ENCODE results near the gene USP33. TPM values are rescaled to one million over a fixed set of nuclear protein-coding genes. Genes with fewer than 3 reads are reported as not detected.
A peak's percentile ranks its signal among the peaks of the same experiment; 100 is the strongest.
"Not testable (repeated sequence)": the region's sequence is repeated elsewhere in the genome, so short reads cannot be mapped to it uniquely, and the experiment has no call there.

The USP33 gene
- total RNA-seq, 2 experiments from 2014 or later, result 32.6 to 35.6 TPM

DNA sequence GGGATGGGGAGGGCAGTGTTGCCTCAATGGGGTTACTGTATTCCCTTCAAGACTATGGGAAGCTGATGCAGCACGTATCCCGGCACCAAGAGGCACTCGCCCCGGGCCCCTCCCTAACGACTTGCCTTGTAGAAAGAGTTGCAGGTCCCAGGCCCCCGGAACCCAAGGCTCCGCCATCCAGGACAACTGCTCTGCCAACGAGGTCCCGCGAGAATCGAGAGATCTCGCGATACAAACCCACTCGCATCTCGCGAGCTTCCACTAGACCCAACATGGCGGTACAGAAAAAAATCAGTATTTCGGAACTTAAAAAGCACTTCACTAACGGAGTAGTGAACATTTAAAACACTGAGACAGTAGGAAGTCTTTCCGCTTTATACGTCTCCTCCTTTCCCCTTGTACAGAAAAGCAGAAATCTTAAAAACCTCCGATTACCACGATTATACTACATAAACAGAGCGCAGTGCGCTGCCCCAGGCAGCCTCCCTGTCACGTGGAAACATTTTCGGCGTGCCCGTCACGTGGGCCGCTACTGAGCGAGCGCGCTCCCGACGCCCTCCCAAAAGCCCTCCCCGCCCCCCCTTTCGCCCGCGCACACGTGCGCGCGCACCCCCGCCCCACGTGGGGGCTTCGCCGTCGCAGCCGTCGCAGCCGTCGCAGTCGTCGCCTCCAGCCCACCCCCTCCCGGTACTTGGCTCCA, 77.0 kb downstream of the USP33 start, which contains the start of gene ZZZ3:
Gene ZZZ3, minus strand, starts transcription at position 199 of the 700 bp plus-strand sequence. CDS start 49,304 bp downstream, outside the sequence.
- CTCF ChIA-PET, result interaction anchor here (0.9 to 1.8 kb wide), 6 partner anchors 11 to 296 kb away, joined by 3 to 6 read pairs (median 4); partner anchors contain the start of genes FUBP1 and MIGA1
- Mint-ChIP-seq H3K9me3 (no peaks in the 10 kb centered on the region), H3K4me3 (peak within 1 kb of the TSS; percentile 82), H3K4me1 (ENCODE audit: low read depth) (peaks cover 35% of the 10 kb centered on the region), H3K27me3 (ENCODE audit: low read depth) (no peaks in the 10 kb centered on the region), H3K27ac (peak within 1 kb of the TSS; percentile 90), H3K36me3 (ENCODE audit: low read depth) (peaks cover 6% of the 10 kb centered on the region)
- peak; percentile 95 for DNase-seq
- intact Hi-C loops (cut with micrococcal nuclease), result loop anchor here (1.0 to 10.0 kb wide), 16 partner anchors 77 to 1896 kb away; partner anchors contain the start of genes AK5, DNAJB4, FUBP1 and IFI44L

DNA sequence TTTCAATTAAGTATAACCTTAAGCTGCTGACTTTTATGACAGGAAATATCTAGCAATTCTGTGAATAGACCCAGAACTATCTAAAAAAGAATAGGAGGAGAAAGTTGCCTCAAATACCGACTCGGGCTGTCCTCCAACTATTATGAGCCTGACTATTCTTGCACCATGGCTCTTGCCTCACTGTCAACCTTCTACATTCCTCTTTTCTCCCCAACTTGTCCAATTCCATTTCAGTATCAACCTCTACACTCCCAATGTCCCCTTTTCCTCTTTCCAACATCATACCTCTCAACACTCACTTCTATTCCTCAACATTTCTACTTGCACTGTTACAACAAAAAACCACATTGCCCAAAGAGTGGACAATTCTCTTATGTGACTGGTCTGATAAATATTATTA, 79.5 kb downstream of the USP33 start:
- DNase-seq, result no peak
- intact Hi-C loops (cut with micrococcal nuclease), result loop anchor here (5.0 to 10.0 kb wide), 3 partner anchors 1348 to 1605 kb away; partner anchors contain the start of gene ST6GALNAC3
- no peaks in the 10 kb centered on the region for H3K9me3 Mint-ChIP-seq
- H3K4me1 Mint-ChIP-seq (ENCODE audit: low read depth), result peaks cover 43% of the 10 kb centered on the region
- peaks cover 9% of the 10 kb centered on the region for H3K36me3 Mint-ChIP-seq (ENCODE audit: low read depth)
- H3K27ac Mint-ChIP-seq, result no peak overlapping the region
- CTCF ChIA-PET, result no interaction called here
- no peak overlapping the region for H3K4me3 Mint-ChIP-seq
- no peaks in the 10 kb centered on the region for H3K27me3 Mint-ChIP-seq (ENCODE audit: low read depth)

DNA sequence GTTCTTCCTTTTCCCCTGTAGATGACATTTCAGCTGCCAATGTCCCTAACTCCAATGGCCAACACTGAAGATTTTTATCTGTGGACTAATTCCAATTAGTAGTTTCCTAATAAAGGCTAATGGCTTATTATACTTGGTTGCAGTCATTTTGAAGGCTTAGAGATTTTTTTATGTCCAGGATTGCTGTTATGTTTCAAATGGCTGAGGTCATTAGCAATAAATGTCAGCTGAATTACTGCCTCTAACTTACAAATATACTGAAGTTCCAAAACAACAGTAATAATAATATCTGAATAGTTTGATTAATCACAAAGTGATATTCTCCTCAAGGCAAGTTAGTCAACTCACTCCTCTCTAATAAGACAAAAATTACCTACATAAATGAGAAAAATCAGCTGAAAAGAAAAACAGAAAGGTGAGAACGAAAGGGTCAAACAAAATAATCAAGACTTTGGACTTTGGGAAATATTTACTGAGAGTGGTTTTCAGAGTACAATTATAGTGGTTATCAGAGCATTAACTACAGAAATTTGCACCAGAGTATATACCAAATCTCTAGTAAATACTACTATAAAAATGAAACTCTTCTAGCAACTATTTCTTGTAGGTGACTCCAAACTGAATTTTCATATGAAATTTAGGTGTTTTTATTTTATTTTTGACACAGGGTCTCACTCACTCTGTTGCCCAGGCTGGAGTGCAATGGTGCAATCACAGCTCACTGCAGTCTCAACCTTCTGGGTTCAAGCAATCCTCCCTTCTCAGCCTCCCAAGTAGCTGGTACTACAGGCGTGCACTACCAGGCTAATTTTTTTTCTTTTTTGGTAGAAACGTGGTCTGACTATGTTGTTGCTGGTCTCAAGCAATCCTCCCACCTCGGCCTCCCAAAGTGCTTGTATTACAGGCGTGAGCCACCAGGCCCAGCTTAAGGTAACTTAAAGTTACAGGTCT, 80.7 kb downstream of the USP33 start:
- intact Hi-C loops (cut with micrococcal nuclease), result no loop called here
- Mint-ChIP-seq H3K27me3 (ENCODE audit: low read depth) (no peaks in the 10 kb centered on the region), H3K4me1 (ENCODE audit: low read depth) (peaks cover 51% of the 10 kb centered on the region), H3K27ac (no peak overlapping the region), H3K4me3 (no peak overlapping the region), H3K9me3 (no peaks in the 10 kb centered on the region), H3K36me3 (ENCODE audit: low read depth) (peaks cover 9% of the 10 kb centered on the region)
- CTCF ChIA-PET, result interaction anchor here (0.6 to 0.7 kb wide), 2 partner anchors 22 to 146 kb away, joined by 3 read pairs; no protein-coding TSS in a partner anchor
- DNase-seq, result no peak

DNA sequence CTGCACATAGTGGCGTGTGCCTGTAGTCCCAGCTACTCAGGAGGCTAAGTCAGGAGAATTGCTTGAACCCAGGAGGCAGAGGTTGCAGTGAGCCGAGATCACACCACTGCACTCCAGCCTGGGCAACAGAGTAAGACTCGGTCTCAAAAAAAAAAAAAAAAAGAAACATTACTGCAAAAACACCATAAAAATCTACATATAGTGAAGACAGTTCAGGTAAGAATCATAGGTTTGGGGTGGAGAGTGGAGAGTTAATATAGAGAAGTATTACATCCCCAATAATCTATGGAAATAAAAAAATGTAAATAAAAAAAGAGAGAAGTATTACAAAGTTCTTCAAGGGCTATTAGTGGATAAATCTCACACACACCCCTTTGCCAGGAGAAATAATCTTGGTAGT, 84.8 kb downstream of the USP33 start:
- DNase-seq; H3K9me3 Mint-ChIP-seq; H3K27me3 Mint-ChIP-seq (ENCODE audit: low read depth); H3K27ac Mint-ChIP-seq; H3K4me3 Mint-ChIP-seq; CTCF ChIA-PET; H3K36me3 Mint-ChIP-seq (ENCODE audit: low read depth); intact Hi-C loops (cut with micrococcal nuclease): not testable (repeated sequence)
- H3K4me1 Mint-ChIP-seq (ENCODE audit: low read depth), result peaks cover 71% of the 10 kb centered on the region

DNA sequence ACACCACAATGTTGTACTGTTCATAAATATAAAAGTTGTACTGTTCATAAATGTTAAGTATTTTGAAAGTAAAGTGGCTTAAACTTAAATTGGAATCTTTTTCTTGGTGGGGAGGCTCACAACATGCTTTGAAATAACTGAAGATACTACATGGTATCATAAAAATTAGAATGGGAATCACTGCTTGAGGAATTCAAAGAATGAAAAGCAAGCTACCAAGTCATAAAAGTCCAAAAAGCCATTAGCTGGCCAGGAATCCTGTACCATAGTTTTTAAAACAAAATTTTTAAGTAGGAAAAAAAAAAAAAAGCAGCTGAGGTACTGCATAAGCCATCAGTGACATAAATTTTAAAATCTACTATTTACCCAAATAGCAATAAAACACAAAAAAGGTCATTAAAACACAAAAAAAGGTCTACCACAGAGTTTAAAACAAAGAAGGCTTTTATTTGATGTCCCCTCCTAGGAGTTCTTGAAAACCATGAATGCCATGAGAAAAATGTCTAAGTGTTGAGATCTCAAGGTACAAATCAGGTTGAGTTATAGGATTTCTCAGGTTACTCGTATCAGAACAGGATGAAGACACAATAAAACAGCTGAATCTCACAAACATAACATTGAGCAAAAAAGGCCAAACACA, 85.8 kb downstream of the USP33 start:
- H3K27me3 Mint-ChIP-seq (ENCODE audit: low read depth), result no peaks in the 10 kb centered on the region
- H3K4me3 Mint-ChIP-seq, result no peak overlapping the region
- intact Hi-C loops (cut with micrococcal nuclease), result no loop called here
- no peak overlapping the region for H3K27ac Mint-ChIP-seq
- no peaks in the 10 kb centered on the region for H3K9me3 Mint-ChIP-seq
- CTCF ChIA-PET, result no interaction called here
- H3K36me3 Mint-ChIP-seq (ENCODE audit: low read depth), result peaks cover 4% of the 10 kb centered on the region
- H3K4me1 Mint-ChIP-seq (ENCODE audit: low read depth), result peaks cover 72% of the 10 kb centered on the region
- DNase-seq, result no peak

DNA sequence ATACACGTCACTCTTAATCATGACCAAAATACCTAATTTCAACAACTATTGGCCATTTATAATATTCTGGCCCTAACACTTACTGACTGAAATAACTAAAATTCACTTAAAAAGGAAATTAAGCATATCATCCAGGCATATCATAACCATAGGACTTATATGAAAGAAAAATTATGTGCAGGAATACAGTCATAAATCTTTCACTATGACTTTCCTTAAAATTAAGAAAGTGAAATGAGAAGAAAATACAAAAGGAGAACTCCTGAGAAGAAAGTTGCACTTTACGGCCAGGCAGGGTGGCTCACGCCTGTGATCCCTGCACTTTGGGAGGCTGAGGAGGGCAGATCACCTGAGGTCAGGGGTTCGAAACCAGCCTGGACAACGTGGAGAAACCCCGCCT, 86.6 kb downstream of the USP33 start:
- Mint-ChIP-seq H3K36me3 (ENCODE audit: low read depth) (peaks cover 4% of the 10 kb centered on the region), H3K4me1 (ENCODE audit: low read depth) (peaks cover 72% of the 10 kb centered on the region), H3K27me3 (ENCODE audit: low read depth) (no peaks in the 10 kb centered on the region), H3K9me3 (no peaks in the 10 kb centered on the region), H3K4me3 (no peak overlapping the region), H3K27ac (no peak overlapping the region)
- CTCF ChIA-PET, result no interaction called here
- intact Hi-C loops (cut with micrococcal nuclease), result no loop called here
- no peak for DNase-seq

DNA sequence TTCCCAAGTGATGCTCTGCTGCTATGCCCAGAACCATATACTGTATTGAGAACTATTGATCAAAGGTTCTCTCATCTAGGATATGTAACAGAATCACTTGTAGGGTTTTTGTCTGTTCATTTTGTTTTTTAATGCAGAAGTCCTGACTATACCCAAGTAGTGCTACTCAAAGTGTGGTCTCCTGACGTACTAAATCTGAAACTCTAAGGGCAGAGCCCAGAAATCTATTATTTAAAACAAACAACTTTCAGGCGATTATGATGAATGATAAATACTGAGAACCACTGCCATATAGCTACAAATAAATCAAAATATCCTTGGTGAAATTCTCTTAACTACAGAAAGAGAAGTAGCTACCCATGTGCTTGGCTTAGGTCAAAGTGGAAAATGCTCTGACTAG, 87.3 kb downstream of the USP33 start:
- CTCF ChIA-PET, result interaction anchor here (0.5 kb wide), 1 partner anchor 1233 kb away, joined by 3 read pairs; no protein-coding TSS in a partner anchor
- DNase-seq, result no peak
- H3K27ac Mint-ChIP-seq, result no peak overlapping the region
- intact Hi-C loops (cut with micrococcal nuclease), result no loop called here
- no peaks in the 10 kb centered on the region for H3K9me3 Mint-ChIP-seq
- no peak overlapping the region for H3K4me3 Mint-ChIP-seq
- peaks cover 4% of the 10 kb centered on the region for H3K36me3 Mint-ChIP-seq (ENCODE audit: low read depth)
- no peaks in the 10 kb centered on the region for H3K27me3 Mint-ChIP-seq (ENCODE audit: low read depth)
- peaks cover 74% of the 10 kb centered on the region for H3K4me1 Mint-ChIP-seq (ENCODE audit: low read depth)

DNA sequence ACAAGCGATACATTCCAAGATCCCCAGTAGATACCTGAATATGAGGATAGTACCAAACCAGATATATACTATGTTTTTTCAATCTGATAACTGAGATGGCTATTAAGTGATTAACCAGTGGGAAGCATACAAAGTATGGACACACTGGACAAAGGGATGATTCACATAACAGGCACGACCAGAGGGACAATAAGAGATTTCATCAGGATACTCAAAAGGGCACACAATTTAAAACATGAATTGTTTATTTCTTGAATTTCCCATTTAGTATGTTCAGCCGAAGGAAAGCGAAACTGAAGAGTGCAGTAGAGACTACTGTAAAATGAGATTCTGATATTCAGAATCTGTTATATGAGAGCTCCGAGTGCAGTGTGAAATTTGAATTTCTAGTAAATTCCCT, 87.8 kb downstream of the USP33 start:
- CTCF ChIA-PET, result interaction anchor here (0.5 kb wide), 1 partner anchor 1233 kb away, joined by 3 read pairs; no protein-coding TSS in a partner anchor
- intact Hi-C loops (cut with micrococcal nuclease), result no loop called here
- Mint-ChIP-seq H3K36me3 (ENCODE audit: low read depth) (peaks cover 4% of the 10 kb centered on the region), H3K4me1 (ENCODE audit: low read depth) (peaks cover 76% of the 10 kb centered on the region), H3K4me3 (no peak overlapping the region), H3K9me3 (no peaks in the 10 kb centered on the region), H3K27ac (no peak overlapping the region), H3K27me3 (ENCODE audit: low read depth) (no peaks in the 10 kb centered on the region)
- no peak for DNase-seq

DNA sequence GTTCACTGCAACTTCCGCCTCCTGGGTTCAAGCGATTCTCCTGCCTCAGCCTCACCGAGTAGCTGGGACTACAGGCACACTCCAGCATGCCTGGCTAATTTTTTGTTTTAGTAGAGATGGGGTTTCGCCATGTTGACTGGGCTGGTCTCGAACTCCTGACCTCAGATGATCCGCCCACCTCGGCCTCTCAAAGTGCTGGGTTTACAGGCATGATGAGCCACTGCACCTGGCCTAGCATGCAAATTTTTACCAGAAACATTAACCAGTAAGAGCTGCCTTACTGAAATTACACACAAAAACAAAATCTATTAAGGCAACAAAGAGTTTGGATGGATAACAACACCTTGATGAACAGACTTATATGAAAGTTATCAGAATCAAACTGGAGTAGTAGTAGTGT, 89.3 kb downstream of the USP33 start:
- Mint-ChIP-seq H3K36me3 (ENCODE audit: low read depth) (peaks cover 2% of the 10 kb centered on the region), H3K27ac (no peak overlapping the region), H3K4me3 (no peak overlapping the region), H3K4me1 (ENCODE audit: low read depth) (peaks cover 74% of the 10 kb centered on the region), H3K27me3 (ENCODE audit: low read depth) (no peaks in the 10 kb centered on the region), H3K9me3 (no peaks in the 10 kb centered on the region)
- intact Hi-C loops (cut with micrococcal nuclease), result no loop called here
- CTCF ChIA-PET, result no interaction called here
- no peak for DNase-seq

DNA sequence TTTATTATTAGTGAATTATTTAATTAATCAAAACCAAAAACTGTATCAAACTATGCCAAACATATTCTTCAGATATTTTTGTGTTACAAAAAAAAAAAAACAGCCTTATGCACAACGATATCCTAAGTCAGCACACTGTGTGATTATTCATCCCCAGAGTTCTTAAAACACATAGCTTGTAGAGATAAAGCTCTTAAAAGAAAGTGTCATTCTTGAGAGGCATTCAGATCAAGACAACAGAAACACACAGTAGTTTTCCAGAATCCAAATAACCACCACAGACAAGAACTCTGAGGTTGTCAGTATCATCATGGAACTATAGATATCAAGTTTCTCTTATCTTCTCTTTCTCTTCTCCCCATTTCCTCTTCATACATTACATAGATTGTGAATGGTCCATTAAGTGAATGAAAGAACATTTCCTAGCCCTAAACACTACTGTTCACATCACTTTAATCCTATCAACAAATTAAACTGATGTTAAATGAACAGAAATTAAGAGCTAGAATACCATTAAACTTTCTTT, 90.7 kb downstream of the USP33 start:
- Mint-ChIP-seq H3K4me1 (ENCODE audit: low read depth) (peaks cover 69% of the 10 kb centered on the region), H3K36me3 (ENCODE audit: low read depth) (peaks cover 3% of the 10 kb centered on the region), H3K4me3 (no peak overlapping the region), H3K27me3 (ENCODE audit: low read depth) (no peaks in the 10 kb centered on the region), H3K9me3 (no peaks in the 10 kb centered on the region), H3K27ac (no peak overlapping the region)
- CTCF ChIA-PET, result interaction anchor here (0.6 to 1.6 kb wide), 6 partner anchors 12 to 446 kb away, joined by 3 to 6 read pairs (median 4); partner anchors contain the start of gene ZZZ3
- no peak for DNase-seq
- intact Hi-C loops (cut with micrococcal nuclease), result no loop called here

DNA sequence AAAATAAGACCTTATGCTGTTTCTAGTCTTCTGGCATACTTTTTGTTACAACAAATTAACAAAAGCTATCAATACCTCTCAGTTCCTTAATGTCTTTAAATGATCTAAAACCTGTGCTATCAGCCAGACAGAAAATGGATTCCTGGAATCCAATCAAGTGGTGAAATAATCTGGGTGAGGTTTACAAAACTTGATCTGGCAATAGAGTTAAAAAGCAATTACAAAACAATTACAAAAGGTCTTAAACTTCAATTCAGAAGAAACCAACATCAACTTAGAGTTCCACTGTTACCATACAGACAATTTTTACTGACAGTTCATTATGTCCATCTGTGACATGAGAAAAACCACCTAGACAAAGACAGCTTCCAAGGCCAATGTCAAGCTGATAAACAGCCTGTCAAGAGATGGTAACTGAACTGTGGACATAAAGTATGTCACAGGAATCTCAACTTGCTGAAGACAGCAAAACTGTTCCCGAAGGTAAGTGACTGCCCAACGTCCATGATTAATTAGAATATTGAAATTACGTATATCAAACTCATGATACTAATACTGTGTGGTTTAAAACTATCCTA, 94.6 kb downstream of the USP33 start:
- CTCF ChIA-PET, result no interaction called here
- Mint-ChIP-seq H3K27me3 (ENCODE audit: low read depth) (no peaks in the 10 kb centered on the region), H3K4me3 (no peak overlapping the region), H3K9me3 (no peaks in the 10 kb centered on the region), H3K27ac (peak overlapping the region; percentile 63), H3K4me1 (ENCODE audit: low read depth) (peaks cover 56% of the 10 kb centered on the region), H3K36me3 (ENCODE audit: low read depth) (peaks cover 12% of the 10 kb centered on the region)
- intact Hi-C loops (cut with micrococcal nuclease), result no loop called here
- DNase-seq, result no peak

Data from activated naive CD4-positive, alpha-beta T cell treated with anti-CD3 and anti-CD28 coated beads for 36 hours (primary cell).